AG09309 (cell line): ENCODE data around the gene PRDM1.

Experiments
- DNase-seq: peaks from one replicate; pipeline ENCODE4 v3.0.0-alpha.2; 2010; ENCODE audit warnings: low read depth
- H3K4me3 ChIP-seq: 2 replicates; pipeline ENCODE4 v1.5.1; 2011; ENCODE audit warnings: mild to moderate bottlenecking, low read depth, low read length, moderate library complexity; ENCODE audit not compliant: control insufficient read depth
- CTCF ChIP-seq: IDR thresholded peaks from 2 replicates; pipeline ENCODE4 v1.5.1; 2011; ENCODE audit warnings: mild to moderate bottlenecking, low read depth, low read length, inconsistent platforms; ENCODE audit not compliant: insufficient read depth, control insufficient read depth; ENCODE audit errors: missing control alignments

The PRDM1 gene

GRCh38 chr6:106069478-106069877 is 16.7 kb upstream of the PRDM1 start:
- H3K4me3 ChIP-seq, result no peak overlapping the region
- no peak for DNase-seq
- TF ChIP-seq CTCF, result no peak

- DNase-seq, result no peak
- no peak for TF ChIP-seq CTCF
- H3K4me3 ChIP-seq, result no peak overlapping the region
These were observed 15.5 kb upstream of the PRDM1 start for GRCh38 chr6:106070636-106071035.

- no peak for DNase-seq
- no peak for TF ChIP-seq CTCF
- no peak overlapping the region for H3K4me3 ChIP-seq
These were observed 13.5 kb upstream of the PRDM1 start for GRCh38 chr6:106072501-106073090.

- TF ChIP-seq CTCF, result no peak
- no peak overlapping the region for H3K4me3 ChIP-seq
- DNase-seq, result no peak
These were observed 12.0 kb upstream of the PRDM1 start for GRCh38 chr6:106074146-106074545.

GRCh38 chr6:106076139-106076538 is 10.0 kb upstream of the PRDM1 start:
- DNase-seq, result no peak
- H3K4me3 ChIP-seq, result no peak overlapping the region
- no peak for TF ChIP-seq CTCF

GRCh38 chr6:106077170-106077569 is 9.0 kb upstream of the PRDM1 start:
- H3K4me3 ChIP-seq, result no peak overlapping the region
- no peak for TF ChIP-seq CTCF
- no peak for DNase-seq

- H3K4me3 ChIP-seq, result no peak overlapping the region
- DNase-seq, result no peak
- TF ChIP-seq CTCF, result no peak
These were observed 8.3 kb upstream of the PRDM1 start for GRCh38 chr6:106077881-106078280.
